Keratinocyte (primary cell): Measurements from ENCODE around the gene COMMD6. TPM values are rescaled to one million over a fixed set of nuclear protein-coding genes. Genes with fewer than 3 reads are reported as not detected.

ENCODE experiments used
- DNase-seq: peaks from one replicate; pipeline ENCODE4 v3.0.0-alpha.2; 2011; ENCODE audit warnings: low read depth, missing footprints, low spot score
- FAIRE-seq: peaks from 2 replicates; lab custom pipeline; 2011; peaks lifted over from hg19 to GRCh38; lab: Jason Lieb, UNC
- H2AFZ ChIP-seq: 2 replicates; pipeline ENCODE4 v1.6.0; 2012; ENCODE audit warnings: low read length, control low read depth, inconsistent platforms; ENCODE audit not compliant: control insufficient read depth
- H3K27ac ChIP-seq: 2 replicates; pipeline ENCODE4 v1.5.1; 2011; ENCODE audit warnings: low read length; ENCODE audit not compliant: control insufficient read depth, insufficient read depth
- H3K27me3 ChIP-seq: 3 replicates; pipeline ENCODE4 v1.6.0; 2011; ENCODE audit warnings: low read length; ENCODE audit not compliant: control insufficient read depth, insufficient read depth; ENCODE audit errors: extremely low read depth
- H3K36me3 ChIP-seq, 2 experiments: 2 replicates in 1 of 2; 3 replicates in 1 of 2; pipeline ENCODE4 v1.5.1; 2011; ENCODE audit warnings: low read length in 2 of 2, mild to moderate bottlenecking in 1 of 2; ENCODE audit not compliant: control insufficient read depth in 2 of 2, insufficient read depth in 2 of 2; ENCODE audit errors: extremely low read depth in 1 of 2
- H3K4me1 ChIP-seq: 3 replicates; pipeline ENCODE4 v1.5.1; 2011; ENCODE audit warnings: low read length; ENCODE audit not compliant: control insufficient read depth, insufficient read depth; ENCODE audit errors: extremely low read depth
- H3K4me2 ChIP-seq: 3 replicates; pipeline ENCODE4 v1.6.0; 2011; ENCODE audit warnings: low read depth, low read length; ENCODE audit not compliant: control insufficient read depth, insufficient read depth; ENCODE audit errors: extremely low read depth
- H3K4me3 ChIP-seq, 3 experiments: fragments of 200-600 bp in 1 of 3; sonication (generic) in 1 of 3; 2 replicates in 2 of 3; 3 replicates in 1 of 3; pipeline ENCODE4 v1.5.1; 2011 to 2016; ENCODE audit warnings: low read length in 3 of 3, mild to moderate bottlenecking in 3 of 3, control low read depth in 2 of 3, inconsistent platforms in 1 of 3, low read depth in 1 of 3, mixed read lengths in 1 of 3, mixed run types in 1 of 3, moderate library complexity in 1 of 3; ENCODE audit not compliant: control insufficient read depth in 2 of 3, insufficient read depth in 2 of 3; ENCODE audit errors: extremely low read depth in 1 of 3
- H3K79me2 ChIP-seq: 2 replicates; pipeline ENCODE4 v1.6.0; 2012; ENCODE audit warnings: low read length; ENCODE audit not compliant: control insufficient read depth, insufficient read depth
- H3K9ac ChIP-seq: 3 replicates; pipeline ENCODE4 v1.6.0; 2011; ENCODE audit warnings: low read length; ENCODE audit not compliant: control insufficient read depth, insufficient read depth; ENCODE audit errors: extremely low read depth
- H3K9me1 ChIP-seq: 3 replicates; pipeline ENCODE4 v1.6.0; 2011; ENCODE audit warnings: low read length; ENCODE audit not compliant: control insufficient read depth, insufficient read depth; ENCODE audit errors: extremely low read depth
- H3K9me3 ChIP-seq: 2 replicates; pipeline ENCODE4 v1.5.1; 2012; ENCODE audit warnings: low read depth, low read length; ENCODE audit not compliant: control insufficient read depth
- H4K20me1 ChIP-seq: 3 replicates; pipeline ENCODE4 v1.6.0; 2011; ENCODE audit warnings: low read length; ENCODE audit not compliant: control insufficient read depth, insufficient read depth; ENCODE audit errors: extremely low read depth
- CTCF ChIP-seq, 3 experiments: IDR thresholded peaks in 1 of 3; conservative IDR thresholded peaks in 1 of 3; optimal IDR thresholded peaks in 1 of 3; 2 replicates in 2 of 3; 3 replicates in 1 of 3; pipeline versions ENCODE3 to v1.5.1; 2011; ENCODE audit warnings: low read length in 3 of 3, mild to moderate bottlenecking in 3 of 3, moderate library complexity in 2 of 3, control low read depth in 1 of 3, inconsistent platforms in 1 of 3; ENCODE audit not compliant: insufficient read depth in 2 of 3; ENCODE audit errors: extremely low read depth in 1 of 3
- EZH2 ChIP-seq: IDR thresholded peaks from one replicate; pipeline ENCODE4 v1.6.1; 2012; ENCODE audit warnings: inconsistent platforms, mild to moderate bottlenecking, low read length, moderate library complexity
- dilution Hi-C: fragments of 300-500 bp; cut with MboI; formaldehyde crosslinking; loops from one replicate; pipeline ENCODE4 v1.7.0; 2020; ENCODE audit warnings: low sequenced_read_pairs; ENCODE audit not compliant: extremely low pct_ligation_motif_present
- polyA plus RNA-seq, 5 experiments: library from polyadenylated mRNA; depleted of rRNA in 3 of 5; stranded (reverse) in 3 of 5; stranded (forward) in 1 of 5; unstranded in 1 of 5; fragments of >200 nt; gene quantifications; 1 replicate in 1 of 5; 2 replicates in 3 of 5; 3 replicates in 1 of 5; pipeline versions ENCODE4 v1.2.1 to v1.2.3, GENCODE V29; 2011 to 2012; ENCODE audit warnings: missing spikeins in 2 of 5, low read depth in 1 of 5, low replicate concordance in 1 of 5

COMMD6 gene
- polyA plus RNA-seq, 1 donor (not counting 4 experiments of a cell fraction or from before 2014, with no cell fraction given): 403 TPM

- Histone ChIP-seq H3K9ac (no peak overlapping the region), H4K20me1 (no peaks in the 10 kb centered on the region), H3K4me3 (no peak overlapping the region), H3K4me2 (no peak overlapping the region), H3K27ac (no peak overlapping the region), H3K4me1 (peaks cover 8% of the 10 kb centered on the region), H3K79me2 (peaks cover 7% of the 10 kb centered on the region), H2AFZ (no peak overlapping the region), H3K36me3 (no peaks in the 10 kb centered on the region), H3K9me1 (no peaks in the 10 kb centered on the region), H3K27me3 (no peaks in the 10 kb centered on the region), H3K9me3 (no peaks in the 10 kb centered on the region)
- dilution Hi-C loops: no loop called here
- FAIRE-seq (no peak), DNase-seq (no peak)
- no peak for TF ChIP-seq CTCF (optimal IDR thresholded peaks at IDR 0.05 in 1 of 3, IDR thresholded peaks at IDR 0.05 in 1 of 3, conservative IDR thresholded peaks at IDR 0.05 in 1 of 3; ENCODE audit: extremely low read depth in 1 of 3, insufficient read depth in 2 of 3, low read length in 3 of 3)
- no peak for TF ChIP-seq EZH2
Observed at GRCh38 chr13:75541961-75542360, 4.3 kb upstream of the COMMD6 start.

- no peak overlapping the region for H3K4me2 ChIP-seq
- peaks cover 14% of the 10 kb centered on the region for H3K79me2 ChIP-seq
- H3K9me3 ChIP-seq: no peaks in the 10 kb centered on the region
- no peak overlapping the region for H2AFZ ChIP-seq
- TF ChIP-seq EZH2: no peak
- no peak for TF ChIP-seq CTCF (optimal IDR thresholded peaks at IDR 0.05 in 1 of 3, IDR thresholded peaks at IDR 0.05 in 1 of 3, conservative IDR thresholded peaks at IDR 0.05 in 1 of 3; ENCODE audit: extremely low read depth in 1 of 3, insufficient read depth in 2 of 3, low read length in 3 of 3)
- no peaks in the 10 kb centered on the region for H4K20me1 ChIP-seq
- peaks cover 13% of the 10 kb centered on the region for H3K4me1 ChIP-seq
- no peak overlapping the region for H3K4me3 ChIP-seq
- H3K36me3 ChIP-seq: no peaks in the 10 kb centered on the region
- dilution Hi-C loops: no loop called here
- no peak overlapping the region for H3K27ac ChIP-seq
- H3K9me1 ChIP-seq: no peaks in the 10 kb centered on the region
- no peak for DNase-seq
- no peaks in the 10 kb centered on the region for H3K27me3 ChIP-seq
- FAIRE-seq: no peak
- H3K9ac ChIP-seq: no peak overlapping the region
Observed at GRCh38 chr13:75541287-75541686, 3.6 kb upstream of the COMMD6 start.
